Measurements from ENCODE around the gene HM13. TPM values are rescaled to one million over a fixed set of nuclear protein-coding genes. Genes with fewer than 3 reads are reported as not detected.

HM13 gene
- total and polyA plus RNA-seq, 2 of the 13 experiments (the other 11 are each of a cell fraction or from before 2014, with no cell fraction given) = 118 to 243 TPM

- TF ChIP-seq FOXA3 (CRISPR knock-in tag; IDR thresholded peaks at IDR 0.05) (no peak), BORCS8-MEF2B (CRISPR knock-in tag; IDR thresholded peaks at IDR 0.05) (no peak), ZNF607 (CRISPR knock-in tag; IDR thresholded peaks at IDR 0.05; ENCODE audit: borderline replicate concordance) (0 out of 2 replicates have a peak, but pooled peaks have one; percentile 4), ZNF841 (CRISPR knock-in tag; IDR thresholded peaks at IDR 0.05; ENCODE audit: borderline replicate concordance) (no peak), NR2F1 (CRISPR knock-in tag; IDR thresholded peaks at IDR 0.05) (no peak), ZNF431 (CRISPR knock-in tag; IDR thresholded peaks at IDR 0.05; ENCODE audit: borderline replicate concordance, low read depth) (0 out of 2 replicates have a peak, but pooled peaks have one; percentile 24), ZNF263 (CRISPR knock-in tag; IDR thresholded peaks at IDR 0.05) (0 out of 2 replicates have a peak, but pooled peaks have one; percentile 31), MIXL1 (CRISPR knock-in tag; IDR thresholded peaks at IDR 0.05) (no peak), ZNF747 (CRISPR knock-in tag; IDR thresholded peaks at IDR 0.05; ENCODE audit: borderline replicate concordance) (peak; percentile 26; the same call in 1 of the 2 replicates), ZNF367 (CRISPR knock-in tag; IDR thresholded peaks at IDR 0.05; ENCODE audit: borderline replicate concordance) (0 out of 2 replicates have a peak, but pooled peaks have one; percentile 52), SALL1 (CRISPR knock-in tag; IDR thresholded peaks at IDR 0.05) (peak; percentile 19; the same call in 1 of the 2 replicates), ZNF441 (CRISPR knock-in tag; IDR thresholded peaks at IDR 0.05; ENCODE audit: borderline replicate concordance) (no peak), ZNF329 (CRISPR knock-in tag; IDR thresholded peaks at IDR 0.05; ENCODE audit: low read depth) (no peak), ARID2 (CRISPR knock-in tag; IDR thresholded peaks at IDR 0.05; ENCODE audit: borderline replicate concordance) (peak; percentile 69; the same call in 1 of the 2 replicates)
- TF ChIP-seq, protein P1, sequence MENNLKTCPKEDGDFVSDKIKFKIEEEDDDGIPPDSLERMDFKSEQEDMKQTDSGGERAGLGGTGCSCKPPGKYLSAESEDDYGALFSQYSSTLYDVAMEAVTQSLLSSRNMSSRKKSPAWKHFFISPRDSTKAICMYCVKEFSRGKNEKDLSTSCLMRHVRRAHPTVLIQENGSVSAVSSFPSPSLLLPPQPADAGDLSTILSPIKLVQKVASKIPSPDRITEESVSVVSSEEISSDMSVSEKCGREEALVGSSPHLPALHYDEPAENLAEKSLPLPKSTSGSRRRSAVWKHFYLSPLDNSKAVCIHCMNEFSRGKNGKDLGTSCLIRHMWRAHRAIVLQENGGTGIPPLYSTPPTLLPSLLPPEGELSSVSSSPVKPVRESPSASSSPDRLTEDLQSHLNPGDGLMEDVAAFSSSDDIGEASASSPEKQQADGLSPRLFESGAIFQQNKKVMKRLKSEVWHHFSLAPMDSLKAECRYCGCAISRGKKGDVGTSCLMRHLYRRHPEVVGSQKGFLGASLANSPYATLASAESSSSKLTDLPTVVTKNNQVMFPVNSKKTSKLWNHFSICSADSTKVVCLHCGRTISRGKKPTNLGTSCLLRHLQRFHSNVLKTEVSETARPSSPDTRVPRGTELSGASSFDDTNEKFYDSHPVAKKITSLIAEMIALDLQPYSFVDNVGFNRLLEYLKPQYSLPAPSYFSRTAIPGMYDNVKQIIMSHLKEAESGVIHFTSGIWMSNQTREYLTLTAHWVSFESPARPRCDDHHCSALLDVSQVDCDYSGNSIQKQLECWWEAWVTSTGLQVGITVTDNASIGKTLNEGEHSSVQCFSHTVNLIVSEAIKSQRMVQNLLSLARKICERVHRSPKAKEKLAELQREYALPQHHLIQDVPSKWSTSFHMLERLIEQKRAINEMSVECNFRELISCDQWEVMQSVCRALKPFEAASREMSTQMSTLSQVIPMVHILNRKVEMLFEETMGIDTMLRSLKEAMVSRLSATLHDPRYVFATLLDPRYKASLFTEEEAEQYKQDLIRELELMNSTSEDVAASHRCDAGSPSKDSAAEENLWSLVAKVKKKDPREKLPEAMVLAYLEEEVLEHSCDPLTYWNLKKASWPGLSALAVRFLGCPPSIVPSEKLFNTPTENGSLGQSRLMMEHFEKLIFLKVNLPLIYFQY (CRISPR knock-in tag; IDR thresholded peaks at IDR 0.05; ENCODE audit: borderline replicate concordance) = peak; percentile 42
- TF ChIP-seq, protein P2, sequence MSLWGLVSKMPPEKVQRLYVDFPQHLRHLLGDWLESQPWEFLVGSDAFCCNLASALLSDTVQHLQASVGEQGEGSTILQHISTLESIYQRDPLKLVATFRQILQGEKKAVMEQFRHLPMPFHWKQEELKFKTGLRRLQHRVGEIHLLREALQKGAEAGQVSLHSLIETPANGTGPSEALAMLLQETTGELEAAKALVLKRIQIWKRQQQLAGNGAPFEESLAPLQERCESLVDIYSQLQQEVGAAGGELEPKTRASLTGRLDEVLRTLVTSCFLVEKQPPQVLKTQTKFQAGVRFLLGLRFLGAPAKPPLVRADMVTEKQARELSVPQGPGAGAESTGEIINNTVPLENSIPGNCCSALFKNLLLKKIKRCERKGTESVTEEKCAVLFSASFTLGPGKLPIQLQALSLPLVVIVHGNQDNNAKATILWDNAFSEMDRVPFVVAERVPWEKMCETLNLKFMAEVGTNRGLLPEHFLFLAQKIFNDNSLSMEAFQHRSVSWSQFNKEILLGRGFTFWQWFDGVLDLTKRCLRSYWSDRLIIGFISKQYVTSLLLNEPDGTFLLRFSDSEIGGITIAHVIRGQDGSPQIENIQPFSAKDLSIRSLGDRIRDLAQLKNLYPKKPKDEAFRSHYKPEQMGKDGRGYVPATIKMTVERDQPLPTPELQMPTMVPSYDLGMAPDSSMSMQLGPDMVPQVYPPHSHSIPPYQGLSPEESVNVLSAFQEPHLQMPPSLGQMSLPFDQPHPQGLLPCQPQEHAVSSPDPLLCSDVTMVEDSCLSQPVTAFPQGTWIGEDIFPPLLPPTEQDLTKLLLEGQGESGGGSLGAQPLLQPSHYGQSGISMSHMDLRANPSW (CRISPR knock-in tag; IDR thresholded peaks at IDR 0.05; ENCODE audit: borderline replicate concordance) = 0 out of 2 replicates have a peak, but pooled peaks have one; percentile 53
- TF ChIP-seq, protein P3, sequence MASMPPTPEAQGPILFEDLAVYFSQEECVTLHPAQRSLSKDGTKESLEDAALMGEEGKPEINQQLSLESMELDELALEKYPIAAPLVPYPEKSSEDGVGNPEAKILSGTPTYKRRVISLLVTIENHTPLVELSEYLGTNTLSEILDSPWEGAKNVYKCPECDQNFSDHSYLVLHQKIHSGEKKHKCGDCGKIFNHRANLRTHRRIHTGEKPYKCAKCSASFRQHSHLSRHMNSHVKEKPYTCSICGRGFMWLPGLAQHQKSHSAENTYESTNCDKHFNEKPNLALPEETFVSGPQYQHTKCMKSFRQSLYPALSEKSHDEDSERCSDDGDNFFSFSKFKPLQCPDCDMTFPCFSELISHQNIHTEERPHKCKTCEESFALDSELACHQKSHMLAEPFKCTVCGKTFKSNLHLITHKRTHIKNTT (CRISPR knock-in tag; IDR thresholded peaks at IDR 0.05) = no peak
Measured at GRCh38 chr20:31515072-31515774, 981 bp downstream of the HM13 start (continued).

Data from HepG2 (cell line).